NCI-H1930 (cell line): ENCODE data around the gene PFKFB1.
"Not testable (repeated sequence)": the region's sequence is repeated elsewhere in the genome, so short reads cannot be mapped to it uniquely, and the experiment has no call there.

ENCODE experiments used
- DNase-seq, 2 experiments: peaks; one replicate each; lab custom pipeline; 2025; lab: John Stamatoyannopoulos, UW

Gene PFKFB1

GRCh38 chrX:54992911-54993622 lies 921 bp downstream of the PFKFB1 start:
- no peak for DNase-seq

GRCh38 chrX:54991706-54992105 lies 2.3 kb downstream of the PFKFB1 start:
- DNase-seq, result no peak

GRCh38 chrX:54983306-54983705 lies 10.7 kb downstream of the PFKFB1 start:
- DNase-seq, result not testable (repeated sequence)

GRCh38 chrX:54980334-54980733 lies 13.7 kb downstream of the PFKFB1 start:
- no peak for DNase-seq

- DNase-seq, result no peak
Measured at GRCh38 chrX:54979432-54979831, 14.6 kb downstream of the PFKFB1 start.

GRCh38 chrX:54978448-54978847 lies 15.5 kb downstream of the PFKFB1 start:
- DNase-seq, result no peak

- no peak for DNase-seq
Measured at GRCh38 chrX:54977387-54977786, 16.6 kb downstream of the PFKFB1 start.

GRCh38 chrX:54964766-54965497 lies 29.1 kb downstream of the PFKFB1 start:
- DNase-seq, result no peak

GRCh38 chrX:54961750-54962149 lies 32.2 kb downstream of the PFKFB1 start:
- no peak for DNase-seq

GRCh38 chrX:54950730-54951375 lies 43.1 kb downstream of the PFKFB1 start:
- DNase-seq, result no peak

GRCh38 chrX:54945224-54945623 lies 48.8 kb downstream of the PFKFB1 start:
- DNase-seq, result no peak

GRCh38 chrX:54944816-54945215 lies 49.2 kb downstream of the PFKFB1 start:
- DNase-seq, result no peak

GRCh38 chrX:54937416-54937815 lies 56.6 kb downstream of the PFKFB1 start:
- DNase-seq, result no peak

- no peak for DNase-seq
Measured at GRCh38 chrX:54935306-54935705, 58.7 kb downstream of the PFKFB1 start.

- DNase-seq, result no peak
Measured at GRCh38 chrX:54934890-54935289, 59.1 kb downstream of the PFKFB1 start.

GRCh38 chrX:54934058-54934457 lies 59.9 kb downstream of the PFKFB1 start:
- no peak for DNase-seq

- no peak for DNase-seq
Measured at GRCh38 chrX:54933150-54933826, 60.7 kb downstream of the PFKFB1 start.

- DNase-seq, result no peak
Measured at GRCh38 chrX:54931107-54931506, 62.9 kb downstream of the PFKFB1 start.

- no peak for DNase-seq
Measured at GRCh38 chrX:54930291-54931049, 63.5 kb downstream of the PFKFB1 start.

- no peak for DNase-seq
Measured at GRCh38 chrX:54928876-54929275, 65.1 kb downstream of the PFKFB1 start.

- DNase-seq, result no peak
Measured at GRCh38 chrX:54926978-54927377, 67.0 kb downstream of the PFKFB1 start.

- no peak for DNase-seq
Measured at GRCh38 chrX:54923376-54923775, 70.6 kb downstream of the PFKFB1 start.
